Measurements from ENCODE around the gene DENR. TPM values are rescaled to one million over a fixed set of nuclear protein-coding genes. Genes with fewer than 3 reads are reported as not detected.

Gene DENR
- total RNA-seq, 1 donor from 2014 or later, result 100.0 TPM

DNA sequence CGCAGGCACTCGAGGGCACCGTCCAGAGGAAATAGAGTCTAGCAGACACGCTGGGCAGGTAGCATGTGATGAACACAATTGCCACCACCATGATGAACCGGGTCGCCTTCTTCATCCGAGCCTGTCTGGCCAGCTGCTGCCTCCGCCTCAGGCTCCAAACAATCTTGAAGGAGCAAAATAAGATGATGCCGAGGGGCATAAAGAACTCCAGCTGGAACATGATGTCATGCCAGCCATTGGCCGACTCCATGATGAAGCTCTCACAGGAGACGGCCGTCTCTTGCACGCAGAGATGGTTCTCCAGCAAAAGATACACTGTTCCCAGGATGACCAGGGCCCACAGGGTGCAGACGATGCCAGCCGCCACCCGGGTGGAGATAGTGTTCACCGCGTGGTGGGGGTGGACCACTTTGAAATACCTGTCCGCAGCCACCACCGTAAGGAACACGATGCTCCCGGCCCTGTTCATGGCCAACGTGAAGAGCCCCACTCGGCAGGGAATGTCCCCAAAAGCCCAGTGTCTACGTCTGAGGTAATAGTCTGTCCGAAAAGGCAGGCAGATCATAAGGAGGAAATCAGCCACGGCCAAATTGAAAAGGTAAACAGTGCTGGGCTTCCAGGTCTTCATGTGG is 22.9 kb upstream of the DENR start:
- Mint-ChIP-seq H3K4me1 (peaks cover 10% of the 10 kb centered on the region), H3K27ac (no peak overlapping the region), H3K9me3 (no peaks in the 10 kb centered on the region), H3K4me3 (no peak overlapping the region), H3K27me3 (ENCODE audit: insufficient read depth, low read depth) (no peaks in the 10 kb centered on the region), H3K36me3 (no peaks in the 10 kb centered on the region)
- Histone ChIP-seq H3K4me2 (no peak overlapping the region), H3K27ac (no peak overlapping the region), H3F3A (ENCODE audit: low read depth) (no peaks in the 10 kb centered on the region), H3K36me3 (no peaks in the 10 kb centered on the region), H2AFZ (replicated peaks) (no peak overlapping the region), H3K9ac (no peak overlapping the region), H3K79me2 (ENCODE audit: low read depth) (no peaks in the 10 kb centered on the region), H3K9me3 (ENCODE audit: low read depth) (no peaks in the 10 kb centered on the region), H3K4me3 (no peak overlapping the region), H3K27me3 (no peaks in the 10 kb centered on the region), H3K4me1 (peaks cover 6% of the 10 kb centered on the region), H4K20me1 (ENCODE audit: low read depth) (no peaks in the 10 kb centered on the region)
- DNase-seq (ENCODE audit: low spot score), result no peak
- TF ChIP-seq EZH2phosphoT487 (IDR thresholded peaks at IDR 0.05) (no peak), EZH2 (IDR thresholded peaks at IDR 0.05) (no peak)
- TF ChIP-seq, protein P1, sequence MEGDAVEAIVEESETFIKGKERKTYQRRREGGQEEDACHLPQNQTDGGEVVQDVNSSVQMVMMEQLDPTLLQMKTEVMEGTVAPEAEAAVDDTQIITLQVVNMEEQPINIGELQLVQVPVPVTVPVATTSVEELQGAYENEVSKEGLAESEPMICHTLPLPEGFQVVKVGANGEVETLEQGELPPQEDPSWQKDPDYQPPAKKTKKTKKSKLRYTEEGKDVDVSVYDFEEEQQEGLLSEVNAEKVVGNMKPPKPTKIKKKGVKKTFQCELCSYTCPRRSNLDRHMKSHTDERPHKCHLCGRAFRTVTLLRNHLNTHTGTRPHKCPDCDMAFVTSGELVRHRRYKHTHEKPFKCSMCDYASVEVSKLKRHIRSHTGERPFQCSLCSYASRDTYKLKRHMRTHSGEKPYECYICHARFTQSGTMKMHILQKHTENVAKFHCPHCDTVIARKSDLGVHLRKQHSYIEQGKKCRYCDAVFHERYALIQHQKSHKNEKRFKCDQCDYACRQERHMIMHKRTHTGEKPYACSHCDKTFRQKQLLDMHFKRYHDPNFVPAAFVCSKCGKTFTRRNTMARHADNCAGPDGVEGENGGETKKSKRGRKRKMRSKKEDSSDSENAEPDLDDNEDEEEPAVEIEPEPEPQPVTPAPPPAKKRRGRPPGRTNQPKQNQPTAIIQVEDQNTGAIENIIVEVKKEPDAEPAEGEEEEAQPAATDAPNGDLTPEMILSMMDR (IDR thresholded peaks at IDR 0.05), result no peak

DNA sequence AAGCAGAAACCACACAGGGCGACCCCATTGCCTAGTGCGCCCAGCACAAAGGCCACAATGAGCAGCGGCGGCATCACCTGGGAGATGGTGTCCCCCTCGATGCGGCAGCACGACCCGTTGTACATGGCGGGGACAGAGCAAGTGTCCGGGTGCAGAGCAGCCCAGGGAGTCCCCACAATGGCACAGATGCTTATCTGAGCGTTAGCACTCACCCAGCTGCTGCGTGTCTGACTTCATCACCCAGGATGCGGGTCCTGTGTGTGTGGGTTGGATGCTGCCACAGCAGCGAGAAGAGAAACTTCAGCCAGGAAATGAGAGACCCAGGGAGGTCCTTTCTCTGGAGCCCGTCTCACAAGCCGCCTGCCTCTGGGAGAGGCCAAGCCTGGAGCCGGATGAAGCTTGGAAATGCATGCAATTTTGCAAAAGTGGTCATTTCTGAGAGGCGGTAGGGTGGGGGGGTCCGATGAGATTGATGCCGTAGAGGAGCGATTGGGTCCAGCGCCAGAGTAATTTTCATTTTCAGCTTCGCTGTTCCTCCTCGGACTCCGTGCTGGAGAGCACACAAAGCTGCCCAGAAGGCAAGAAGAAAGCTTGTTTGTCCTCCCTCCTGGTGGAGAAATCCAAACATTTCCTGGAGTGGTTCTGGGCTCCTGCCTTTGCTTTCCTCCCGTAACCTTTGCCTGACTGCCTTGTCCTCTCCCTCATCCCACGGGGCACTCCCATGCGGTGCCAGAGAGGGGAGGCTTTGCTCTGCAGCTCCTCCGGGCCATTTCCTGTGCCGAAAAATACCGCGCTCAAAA is 22.2 kb upstream of the DENR start, which contains the start of gene HCAR1:
TSS of gene HCAR1 (minus strand) at position 630 of the 800 bp plus-strand sequence. CDS start at position 125, 505 bp downstream.
- no peak within 1 kb of the TSS for H3K27ac ChIP-seq
- no peaks in the 10 kb centered on the region for H3K27me3 ChIP-seq

DNA sequence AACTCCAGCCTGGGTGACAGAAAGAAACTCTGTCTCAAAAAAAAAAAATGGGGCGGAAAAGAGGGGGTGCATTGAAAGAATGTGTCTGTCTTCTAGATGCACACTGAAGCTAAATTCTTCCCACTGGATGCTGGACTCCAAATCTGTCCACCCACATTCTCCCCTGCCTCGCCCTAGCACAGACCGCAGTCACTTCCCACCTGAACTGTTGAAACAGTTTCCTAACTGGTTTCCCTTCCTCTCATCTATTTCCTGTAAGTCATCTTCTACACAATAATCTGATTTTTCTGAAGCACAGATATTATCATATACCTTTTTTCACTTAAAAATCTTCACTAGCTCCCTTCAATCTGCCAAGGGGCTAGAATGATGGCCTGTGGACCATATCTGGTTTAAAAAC is 20.5 kb upstream of the DENR start:
- Histone ChIP-seq H3K4me2 (no peak overlapping the region), H2AFZ (replicated peaks) (no peak overlapping the region), H3K27ac (no peak overlapping the region), H4K20me1 (ENCODE audit: low read depth) (no peaks in the 10 kb centered on the region), H3K4me1 (peaks cover 6% of the 10 kb centered on the region), H3K9me3 (ENCODE audit: low read depth) (no peaks in the 10 kb centered on the region), H3K4me3 (no peak overlapping the region), H3K9ac (no peak overlapping the region), H3F3A (ENCODE audit: low read depth) (no peaks in the 10 kb centered on the region), H3K36me3 (no peaks in the 10 kb centered on the region), H3K27me3 (no peaks in the 10 kb centered on the region), H3K79me2 (ENCODE audit: low read depth) (no peaks in the 10 kb centered on the region)
- TF ChIP-seq, protein P1 (IDR thresholded peaks at IDR 0.05), result no peak
- TF ChIP-seq EZH2 (IDR thresholded peaks at IDR 0.05) (no peak), EZH2phosphoT487 (IDR thresholded peaks at IDR 0.05) (no peak)
- peaks cover 3% of the 10 kb centered on the region for H3K9me3 Mint-ChIP-seq
- no peak overlapping the region for H3K4me3 Mint-ChIP-seq
- no peak overlapping the region for H3K27ac Mint-ChIP-seq
- H3K27me3 Mint-ChIP-seq (ENCODE audit: insufficient read depth, low read depth), result peaks cover 3% of the 10 kb centered on the region
- peaks cover 2% of the 10 kb centered on the region for H3K36me3 Mint-ChIP-seq
- H3K4me1 Mint-ChIP-seq, result peaks cover 4% of the 10 kb centered on the region
- no peak for DNase-seq (ENCODE audit: low spot score)

More for the DNA sequence above, 22.2 kb upstream of the DENR start, which contains the start of gene HCAR1:
- H3K4me3 ChIP-seq, result no peak within 1 kb of the TSS
- no peak within 1 kb of the TSS for H3K27ac Mint-ChIP-seq
- H3K9me3 Mint-ChIP-seq, result no peaks in the 10 kb centered on the region
- H3K9ac ChIP-seq, result no peak within 1 kb of the TSS
- no peaks in the 10 kb centered on the region for H3K27me3 Mint-ChIP-seq (ENCODE audit: insufficient read depth, low read depth)
- H3K4me1 Mint-ChIP-seq, result peaks cover 10% of the 10 kb centered on the region
- H4K20me1 ChIP-seq (ENCODE audit: low read depth), result no peaks in the 10 kb centered on the region
- no peaks in the 10 kb centered on the region for H3K36me3 ChIP-seq
- no peak within 1 kb of the TSS for H3K4me3 Mint-ChIP-seq
- no peaks in the 10 kb centered on the region for H3K9me3 ChIP-seq (ENCODE audit: low read depth)
- H3K4me1 ChIP-seq, result peaks cover 6% of the 10 kb centered on the region
- TF ChIP-seq EZH2 (IDR thresholded peaks at IDR 0.05) (no peak), EZH2phosphoT487 (IDR thresholded peaks at IDR 0.05) (no peak)
- TF ChIP-seq, protein P1 (IDR thresholded peaks at IDR 0.05), result no peak
- peak within 1 kb of the TSS; percentile 79 for H2AFZ ChIP-seq (replicated peaks)
- DNase-seq (ENCODE audit: low spot score), result peak; percentile 10
- no peaks in the 10 kb centered on the region for H3K36me3 Mint-ChIP-seq
- no peaks in the 10 kb centered on the region for H3K79me2 ChIP-seq (ENCODE audit: low read depth)
- H3K4me2 ChIP-seq, result no peak within 1 kb of the TSS
- no peaks in the 10 kb centered on the region for H3F3A ChIP-seq (ENCODE audit: low read depth)

All from neural progenitor cell (in vitro differentiated cells).